ENCODE measurements around the gene COPG2. TPM values are rescaled to one million over a fixed set of nuclear protein-coding genes. Genes with fewer than 3 reads are reported as not detected.

Gene COPG2
- total and polyA plus RNA-seq, 2 donors (not counting 1 experiment from before 2014, with no cell fraction given) = 6.1 to 13.4 TPM

DNA sequence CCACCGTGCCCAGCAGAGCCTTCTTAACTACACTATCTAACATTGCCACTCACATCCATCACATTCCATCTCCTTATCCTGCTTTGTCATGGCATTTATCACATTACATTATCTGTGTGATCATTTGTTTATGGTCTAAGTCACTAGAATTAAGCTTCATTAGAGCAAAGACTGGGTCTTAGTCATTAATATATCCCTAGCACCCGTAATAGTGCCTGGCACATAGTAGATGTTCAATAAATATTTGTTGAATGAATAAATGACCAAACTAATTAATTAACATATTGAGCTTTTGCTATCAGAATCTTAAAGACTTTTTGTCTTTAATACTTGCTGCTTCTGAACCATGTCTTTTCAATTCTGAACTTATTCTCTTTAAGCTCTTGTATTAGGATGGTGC is 5.9 kb upstream of the COPG2 start:
- Histone ChIP-seq H3K36me3 (replicated peaks in 1 of 2; ENCODE audit: control extremely low read depth in 1 of 2, control insufficient read depth in 1 of 2, extremely low read depth in 1 of 2, insufficient read depth in 2 of 2, low read length in 1 of 2) (no peaks in the 10 kb centered on the region), H4K20me1 (ENCODE audit: control insufficient read depth, insufficient read depth, low read length, poor library complexity, severe bottlenecking) (no peaks in the 10 kb centered on the region), H2AFZ (ENCODE audit: insufficient read depth, low read depth, low read length, poor library complexity, severe bottlenecking) (no peak overlapping the region), H3K9me3 (ENCODE audit: control extremely low read depth in 1 of 3, control insufficient read depth in 2 of 3, insufficient read depth in 1 of 3, low read length in 2 of 3) (no peaks in the 10 kb centered on the region), H3K4me2 (replicated peaks; ENCODE audit: low read depth, low read length, poor library complexity, severe bottlenecking) (no peak overlapping the region), H3K79me2 (ENCODE audit: control insufficient read depth, insufficient read depth, low read length) (no peaks in the 10 kb centered on the region), H3K27me3 (replicated peaks in 1 of 4; ENCODE audit: control extremely low read depth in 1 of 4, control insufficient read depth in 3 of 4, insufficient read depth in 4 of 4, low read length in 3 of 4) (no peaks in the 10 kb centered on the region), H3K9ac (ENCODE audit: low read length) (no peak overlapping the region), H3K4me3 (ENCODE audit: control extremely low read depth in 1 of 5, extremely low read depth in 1 of 5, insufficient read depth in 1 of 5, low read depth in 2 of 5, low read length in 4 of 5) (no peak overlapping the region), H3K4me1 (ENCODE audit: control insufficient read depth in 2 of 2, insufficient read depth in 2 of 2, low read length in 2 of 2) (peaks cover 0 to 2% of the 10 kb centered on the region in 2 donors), H3K27ac (ENCODE audit: low read length in 2 of 2) (no peak overlapping the region)
- TF ChIP-seq, protein P1, sequence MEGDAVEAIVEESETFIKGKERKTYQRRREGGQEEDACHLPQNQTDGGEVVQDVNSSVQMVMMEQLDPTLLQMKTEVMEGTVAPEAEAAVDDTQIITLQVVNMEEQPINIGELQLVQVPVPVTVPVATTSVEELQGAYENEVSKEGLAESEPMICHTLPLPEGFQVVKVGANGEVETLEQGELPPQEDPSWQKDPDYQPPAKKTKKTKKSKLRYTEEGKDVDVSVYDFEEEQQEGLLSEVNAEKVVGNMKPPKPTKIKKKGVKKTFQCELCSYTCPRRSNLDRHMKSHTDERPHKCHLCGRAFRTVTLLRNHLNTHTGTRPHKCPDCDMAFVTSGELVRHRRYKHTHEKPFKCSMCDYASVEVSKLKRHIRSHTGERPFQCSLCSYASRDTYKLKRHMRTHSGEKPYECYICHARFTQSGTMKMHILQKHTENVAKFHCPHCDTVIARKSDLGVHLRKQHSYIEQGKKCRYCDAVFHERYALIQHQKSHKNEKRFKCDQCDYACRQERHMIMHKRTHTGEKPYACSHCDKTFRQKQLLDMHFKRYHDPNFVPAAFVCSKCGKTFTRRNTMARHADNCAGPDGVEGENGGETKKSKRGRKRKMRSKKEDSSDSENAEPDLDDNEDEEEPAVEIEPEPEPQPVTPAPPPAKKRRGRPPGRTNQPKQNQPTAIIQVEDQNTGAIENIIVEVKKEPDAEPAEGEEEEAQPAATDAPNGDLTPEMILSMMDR (IDR thresholded peaks at IDR 0.05) = no peak
- ChIA-PET CTCF (no interaction called here), POLR2A (no interaction called here)
- Mint-ChIP-seq H3K4me3 (no peak overlapping the region), H3K4me1 (peaks cover 3% of the 10 kb centered on the region), H3K9me3 (ENCODE audit: insufficient read depth) (no peaks in the 10 kb centered on the region), H3K27ac (no peak overlapping the region), H3K27me3 (peaks cover 18% of the 10 kb centered on the region)
- DNase-seq (no peak), ATAC-seq (ENCODE audit: low read depth) (no peak)
- WGBS (ENCODE audit: insufficient coverage) = no CpG with 5 or more reads among the region's 2 CpGs
- intact Hi-C loops (cut with micrococcal nuclease) = no loop called here

DNA sequence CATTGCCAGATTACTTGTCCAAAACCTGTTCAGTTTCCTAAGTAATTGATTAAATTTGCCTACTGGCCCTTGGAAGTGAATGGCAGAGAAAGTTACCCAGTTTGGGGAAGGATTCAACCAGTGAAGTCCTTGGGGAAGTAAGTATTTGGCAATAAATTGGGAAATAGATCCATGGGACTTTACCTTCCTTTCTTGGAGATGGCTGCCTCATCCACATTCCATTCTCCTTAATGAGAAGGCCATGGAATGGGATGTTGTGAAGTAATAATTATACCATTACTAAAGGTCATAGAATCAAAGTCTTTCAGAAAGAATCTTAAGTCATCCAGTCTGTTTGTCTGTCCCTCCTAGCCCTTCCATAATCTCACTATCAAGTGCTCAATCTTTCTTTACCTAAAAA is 4.5 kb upstream of the COPG2 start:
- H3K4me1 ChIP-seq (ENCODE audit: control insufficient read depth in 2 of 2, insufficient read depth in 2 of 2, low read length in 2 of 2) = peaks cover 5 to 6% of the 10 kb centered on the region in 2 donors
- ATAC-seq (ENCODE audit: low read depth) (no peak), DNase-seq (no peak)
- Mint-ChIP-seq H3K27ac (no peak overlapping the region), H3K4me1 (peaks cover 9% of the 10 kb centered on the region), H3K9me3 (ENCODE audit: insufficient read depth) (no peaks in the 10 kb centered on the region), H3K4me3 (no peak overlapping the region), H3K27me3 (peaks cover 18% of the 10 kb centered on the region)
- no peak overlapping the region for H3K9ac ChIP-seq (ENCODE audit: low read length)
- no peaks in the 10 kb centered on the region for H3K36me3 ChIP-seq (replicated peaks in 1 of 2; ENCODE audit: control extremely low read depth in 1 of 2, control insufficient read depth in 1 of 2, extremely low read depth in 1 of 2, insufficient read depth in 2 of 2, low read length in 1 of 2)
- H2AFZ ChIP-seq (ENCODE audit: insufficient read depth, low read depth, low read length, poor library complexity, severe bottlenecking) = no peak overlapping the region
- H3K27ac ChIP-seq (ENCODE audit: low read length in 2 of 2) = no peak overlapping the region
- ChIA-PET CTCF (no interaction called here), POLR2A (no interaction called here)
- H3K79me2 ChIP-seq (ENCODE audit: control insufficient read depth, insufficient read depth, low read length) = no peaks in the 10 kb centered on the region
- H3K4me3 ChIP-seq (ENCODE audit: control extremely low read depth in 1 of 5, extremely low read depth in 1 of 5, insufficient read depth in 1 of 5, low read depth in 2 of 5, low read length in 4 of 5) = no peak overlapping the region
- intact Hi-C loops (cut with micrococcal nuclease) = no loop called here
- TF ChIP-seq, protein P1 (IDR thresholded peaks at IDR 0.05) = no peak
- no peaks in the 10 kb centered on the region for H4K20me1 ChIP-seq (ENCODE audit: control insufficient read depth, insufficient read depth, low read length, poor library complexity, severe bottlenecking)
- H3K9me3 ChIP-seq (ENCODE audit: control extremely low read depth in 1 of 3, control insufficient read depth in 2 of 3, insufficient read depth in 1 of 3, low read length in 2 of 3) = no peaks in the 10 kb centered on the region
- H3K27me3 ChIP-seq (replicated peaks in 1 of 4; ENCODE audit: control extremely low read depth in 1 of 4, control insufficient read depth in 3 of 4, insufficient read depth in 4 of 4, low read length in 3 of 4) = no peaks in the 10 kb centered on the region
- H3K4me2 ChIP-seq (replicated peaks; ENCODE audit: low read depth, low read length, poor library complexity, severe bottlenecking) = no peak overlapping the region

Measured in B cell (primary cell).